Skeletal muscle satellite cell (primary cell): ENCODE data around the gene NFKB2.

Experiments used
- H3K27me3 ChIP-seq: 2 replicates; pipeline ENCODE4 v1.7.0; 2013; ENCODE audit warnings: low read length; ENCODE audit not compliant: control insufficient read depth, insufficient read depth
- H3K36me3 ChIP-seq: 2 replicates; pipeline ENCODE4 v1.7.0; 2013; ENCODE audit warnings: mild to moderate bottlenecking, control low read depth, low read length; ENCODE audit not compliant: insufficient read depth
- H3K4me1 ChIP-seq: 2 replicates; pipeline ENCODE4 v1.7.0; 2013; ENCODE audit warnings: low read length; ENCODE audit not compliant: control insufficient read depth, insufficient read depth
- H3K4me2 ChIP-seq: 2 replicates; pipeline ENCODE4 v1.7.0; 2013; ENCODE audit warnings: mild to moderate bottlenecking, low read length
- H3K4me3 ChIP-seq: 2 replicates; pipeline ENCODE4 v1.7.0; 2013; ENCODE audit warnings: low read length
- H3K9ac ChIP-seq: 2 replicates; pipeline ENCODE4 v1.7.0; 2013; ENCODE audit warnings: mild to moderate bottlenecking, low read depth, low read length, moderate library complexity
- H3K9me3 ChIP-seq: replicated peaks from 2 replicates; pipeline ENCODE4 v1.7.0; 2013; ENCODE audit warnings: mild to moderate bottlenecking, control low read depth, low read length

NFKB2 gene

DNA sequence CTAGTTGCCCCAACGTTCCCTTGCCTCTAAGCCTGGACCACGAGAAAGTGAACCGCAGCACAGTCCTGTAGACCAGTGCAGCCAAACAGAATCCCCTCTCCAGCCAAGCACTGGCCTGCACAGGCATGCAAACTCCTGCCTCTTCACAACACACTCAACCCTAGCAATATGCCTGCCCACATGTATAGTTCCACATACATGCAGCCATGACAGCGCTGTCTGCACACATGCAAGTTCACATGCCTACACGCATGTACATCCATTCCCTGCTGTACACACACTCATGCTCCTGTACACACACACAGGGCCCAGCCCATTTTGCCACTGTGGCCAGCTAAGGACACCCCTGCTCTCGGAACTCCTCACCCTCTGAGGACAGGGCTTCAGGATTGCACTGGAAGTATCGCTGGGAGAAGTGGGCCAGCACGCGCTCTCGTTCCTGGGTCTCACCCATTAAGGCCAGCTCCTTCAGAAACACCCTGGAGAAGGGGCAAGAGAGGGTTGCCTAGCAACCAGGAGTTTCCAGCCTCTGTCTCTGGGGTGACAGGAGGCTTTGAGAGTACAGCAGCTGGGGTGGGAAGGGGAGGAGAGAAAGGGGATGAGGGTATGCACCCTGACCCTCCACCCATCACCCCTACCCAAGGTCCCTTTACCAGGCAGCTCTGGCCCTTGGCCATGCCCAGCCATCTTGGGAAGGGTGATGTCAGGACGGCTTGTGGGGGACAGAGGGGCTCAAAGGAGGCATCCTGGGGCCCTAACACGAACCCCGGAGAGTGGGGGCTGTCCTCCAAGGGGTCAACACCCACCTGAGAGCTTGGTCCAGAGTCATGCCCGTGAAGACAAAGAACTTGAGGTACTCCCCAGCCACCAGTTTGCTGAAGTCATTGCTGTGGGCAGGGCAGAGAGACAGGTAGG is 16.1 kb downstream of the NFKB2 start:
- Histone ChIP-seq H3K4me1 (peaks cover 12% of the 10 kb centered on the region), H3K27me3 (peaks cover 86% of the 10 kb centered on the region)

DNA sequence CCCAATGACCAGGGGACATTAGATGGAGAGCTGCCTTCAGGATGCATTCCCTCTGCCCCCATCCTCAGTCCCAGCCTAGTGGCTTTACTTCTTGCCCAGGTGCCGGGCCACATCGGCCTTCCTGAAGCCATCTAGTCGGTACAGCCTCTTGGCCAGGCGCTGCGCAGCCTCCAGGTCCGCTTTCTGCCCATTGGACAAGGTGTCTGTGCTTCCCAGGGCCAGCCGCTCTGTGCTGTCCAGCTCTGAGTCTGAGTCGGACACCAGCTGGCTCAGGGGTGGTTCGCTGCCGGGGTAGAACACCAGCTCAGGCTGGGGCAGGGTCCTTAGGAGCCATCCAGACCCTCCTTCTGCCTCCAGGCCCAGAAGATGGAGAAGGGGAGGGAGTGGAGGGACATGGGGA is 16.8 kb downstream of the NFKB2 start:
- Histone ChIP-seq H3K4me2 (no peak overlapping the region), H3K9me3 (no peaks in the 10 kb centered on the region), H3K36me3 (no peaks in the 10 kb centered on the region), H3K27me3 (peaks cover 86% of the 10 kb centered on the region), H3K4me3 (no peak overlapping the region), H3K9ac (no peak overlapping the region), H3K4me1 (peaks cover 12% of the 10 kb centered on the region)

More for the DNA sequence above, 16.1 kb downstream of the NFKB2 start:
- H3K9me3 ChIP-seq: no peaks in the 10 kb centered on the region
- H3K36me3 ChIP-seq: no peaks in the 10 kb centered on the region
- no peak overlapping the region for H3K4me2 ChIP-seq
- no peak overlapping the region for H3K9ac ChIP-seq
- no peak overlapping the region for H3K4me3 ChIP-seq

DNA sequence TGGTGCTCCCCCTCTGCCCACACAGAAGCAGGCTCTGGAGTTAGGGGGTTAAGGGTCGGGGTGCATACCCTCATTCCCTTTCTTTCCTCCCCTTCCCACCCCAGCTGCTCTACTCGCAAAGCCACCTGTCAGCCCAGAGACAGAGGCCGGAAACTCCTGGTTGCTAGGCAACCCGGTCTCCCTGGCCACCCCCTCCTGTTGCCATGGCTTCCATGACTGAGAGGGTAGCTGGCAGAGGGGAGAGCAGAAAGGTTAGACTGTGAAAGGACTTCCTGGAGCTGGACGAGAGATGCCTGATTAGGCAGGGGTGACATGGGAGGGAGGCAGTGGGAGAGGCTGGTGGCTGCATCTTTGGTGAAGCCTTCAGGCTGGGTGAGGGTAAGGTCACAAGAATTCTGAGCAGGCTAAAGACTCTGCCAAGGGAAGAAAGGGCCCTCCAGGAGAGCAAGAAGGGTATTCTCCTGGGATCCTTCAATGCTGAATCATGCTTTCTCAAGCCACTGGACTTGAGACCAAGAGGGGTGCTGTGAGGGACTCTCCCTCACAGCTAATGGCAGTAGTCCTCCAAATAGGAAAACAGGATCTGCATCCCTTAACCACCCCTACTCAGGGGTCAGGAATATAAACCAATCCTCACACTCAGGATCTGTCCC is 17.7 kb downstream of the NFKB2 start:
- Histone ChIP-seq H3K4me2 (no peak overlapping the region), H3K9ac (no peak overlapping the region), H3K36me3 (no peaks in the 10 kb centered on the region), H3K4me3 (no peak overlapping the region), H3K9me3 (no peaks in the 10 kb centered on the region), H3K4me1 (peaks cover 12% of the 10 kb centered on the region), H3K27me3 (peaks cover 83% of the 10 kb centered on the region)

DNA sequence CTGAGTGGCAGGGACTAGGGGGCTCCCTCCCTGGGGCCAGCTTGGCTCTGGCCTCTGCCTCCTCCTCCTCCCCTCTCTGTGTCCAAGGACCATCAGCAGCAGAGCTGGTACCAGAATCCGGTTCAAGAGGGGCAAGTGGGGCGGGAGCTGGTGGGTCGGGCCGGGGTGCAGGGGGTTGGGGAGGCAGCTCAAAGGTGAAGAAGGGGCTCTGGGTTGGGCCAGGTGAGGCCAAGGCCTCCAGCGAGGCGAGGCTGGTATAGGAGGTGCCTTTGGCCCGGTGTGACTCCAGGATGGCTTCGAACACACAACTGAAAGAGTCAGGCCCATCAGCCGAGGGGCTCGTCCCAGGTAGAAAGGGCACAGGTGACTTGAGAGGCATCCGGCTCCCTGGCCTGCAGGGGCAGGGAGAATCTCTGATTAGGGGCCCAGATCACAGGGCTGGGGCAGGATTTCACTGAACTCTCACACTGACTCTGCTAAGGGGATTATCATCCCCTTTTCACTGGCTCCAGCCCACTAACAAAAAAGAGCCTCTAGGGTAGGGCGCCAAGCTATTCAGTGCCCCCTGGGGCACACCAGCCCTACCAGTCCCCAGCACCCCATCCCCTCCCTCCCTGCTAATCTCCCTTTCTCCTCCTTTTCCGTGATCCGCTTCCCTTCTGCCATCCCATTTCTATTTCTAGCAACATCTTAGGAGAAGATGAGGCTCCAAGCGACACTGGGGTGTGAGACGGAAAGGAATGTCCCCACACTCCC is 18.5 kb downstream of the NFKB2 start:
- H3K9me3 ChIP-seq: no peaks in the 10 kb centered on the region
- H3K9ac ChIP-seq: no peak overlapping the region
- no peak overlapping the region for H3K4me3 ChIP-seq
- peaks cover 82% of the 10 kb centered on the region for H3K27me3 ChIP-seq
- H3K36me3 ChIP-seq: no peaks in the 10 kb centered on the region
- peaks cover 8% of the 10 kb centered on the region for H3K4me1 ChIP-seq
- H3K4me2 ChIP-seq: no peak overlapping the region

DNA sequence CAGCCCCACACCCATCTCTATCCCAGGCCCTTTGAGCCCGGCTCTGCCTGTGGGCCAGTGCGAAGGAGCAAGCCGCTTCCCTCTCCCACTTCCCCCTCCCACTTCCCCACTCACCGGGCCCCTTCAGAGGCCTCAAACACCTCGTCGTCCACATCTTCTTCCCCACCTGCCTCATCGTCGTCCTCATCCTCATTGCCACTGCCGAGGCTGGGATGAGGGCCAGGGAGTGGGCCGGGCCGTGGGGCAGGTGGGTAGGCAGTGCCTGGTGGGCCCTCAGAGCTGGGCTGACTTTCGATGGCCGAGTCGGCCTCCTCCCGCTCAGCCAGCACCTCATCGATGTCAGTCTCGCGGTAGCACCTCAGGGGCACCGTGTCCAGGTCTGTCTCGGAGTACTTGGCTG is 19.2 kb downstream of the NFKB2 start:
- Histone ChIP-seq H3K27me3 (peaks cover 79% of the 10 kb centered on the region), H3K4me1 (peaks cover 6% of the 10 kb centered on the region)

DNA sequence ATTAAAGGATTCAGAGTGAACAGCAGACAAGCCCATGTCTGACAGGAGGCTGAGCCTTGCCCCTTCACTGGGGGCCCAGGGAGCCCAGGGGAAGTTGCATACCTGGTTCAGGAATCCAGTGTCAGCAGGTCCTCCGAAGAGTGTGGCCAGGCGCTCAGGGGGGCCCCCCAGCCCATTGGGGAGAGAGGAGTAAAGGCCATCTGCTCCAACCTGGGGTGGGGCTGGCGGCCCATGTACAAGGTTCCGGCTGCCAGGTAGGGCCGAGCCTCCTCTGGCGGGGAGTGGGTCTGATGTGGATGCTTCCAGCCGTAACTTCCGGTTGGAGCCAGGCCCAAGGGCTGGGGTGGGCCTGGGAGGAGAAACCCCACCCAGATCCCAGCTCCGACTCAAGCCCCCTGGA is 20.8 kb downstream of the NFKB2 start:
- Histone ChIP-seq H3K4me3 (no peak overlapping the region), H3K27me3 (peaks cover 64% of the 10 kb centered on the region), H3K36me3 (no peaks in the 10 kb centered on the region), H3K9me3 (no peaks in the 10 kb centered on the region), H3K4me1 (peaks cover 8% of the 10 kb centered on the region), H3K9ac (no peak overlapping the region), H3K4me2 (no peak overlapping the region)

More for the DNA sequence above, 19.2 kb downstream of the NFKB2 start:
- no peaks in the 10 kb centered on the region for H3K9me3 ChIP-seq
- H3K4me3 ChIP-seq: no peak overlapping the region
- H3K4me2 ChIP-seq: no peak overlapping the region
- H3K9ac ChIP-seq: no peak overlapping the region
- H3K36me3 ChIP-seq: no peaks in the 10 kb centered on the region

DNA sequence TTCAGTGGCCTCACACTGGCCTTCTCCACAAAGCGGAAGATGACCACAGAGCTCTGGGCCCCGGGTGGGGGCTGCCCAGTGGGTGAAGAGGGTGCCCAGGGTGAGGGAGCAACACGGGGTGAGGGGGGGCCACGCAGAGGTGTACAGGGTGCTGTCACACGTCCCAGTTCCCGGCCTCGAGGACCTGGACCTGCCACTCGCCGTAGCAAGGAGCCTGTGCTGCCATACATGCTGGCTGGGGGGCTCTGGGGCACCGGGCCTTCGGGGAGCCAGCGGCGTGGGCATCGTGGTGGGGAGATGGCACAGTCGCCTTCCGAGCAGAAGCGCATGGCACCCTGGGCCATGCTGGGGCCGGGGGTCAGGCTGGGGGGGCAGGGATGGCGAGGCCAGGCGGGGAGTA is 21.2 kb downstream of the NFKB2 start:
- H3K4me1 ChIP-seq: peaks cover 8% of the 10 kb centered on the region
- no peak overlapping the region for H3K4me2 ChIP-seq
- no peaks in the 10 kb centered on the region for H3K36me3 ChIP-seq
- no peak overlapping the region for H3K4me3 ChIP-seq
- H3K9me3 ChIP-seq: no peaks in the 10 kb centered on the region
- H3K27me3 ChIP-seq: peaks cover 60% of the 10 kb centered on the region
- H3K9ac ChIP-seq: no peak overlapping the region

DNA sequence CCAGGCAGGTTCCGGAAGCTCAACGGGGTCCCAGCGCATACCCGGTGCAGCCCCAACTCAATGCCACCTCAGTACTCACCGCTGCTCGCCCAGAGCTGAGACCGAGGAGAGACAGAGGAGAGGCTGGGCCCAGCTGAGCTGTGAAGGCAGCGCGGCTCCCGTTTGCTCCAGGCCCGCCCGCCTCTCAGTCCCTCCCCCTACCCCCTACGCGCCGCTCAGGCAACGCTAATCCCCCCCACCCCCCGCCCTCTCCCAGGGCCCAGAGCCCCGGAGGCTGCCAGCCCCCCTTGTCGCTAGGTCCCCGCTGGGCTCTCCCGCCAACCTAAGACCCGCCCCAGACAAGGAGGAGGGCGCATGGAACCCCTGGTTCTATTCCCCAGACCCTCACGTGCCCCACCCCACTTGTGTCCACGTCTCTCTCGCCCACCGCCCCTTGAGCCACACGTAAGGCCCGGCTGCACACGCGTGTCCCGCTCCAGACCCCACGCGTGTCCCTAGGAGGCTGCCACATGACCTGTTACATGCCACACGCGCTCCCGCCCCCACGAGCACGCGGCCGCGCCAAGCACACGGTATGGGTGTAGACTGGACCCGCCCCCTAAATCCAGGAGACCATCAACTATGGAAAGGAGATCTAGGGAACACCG is 23.2 kb downstream of the NFKB2 start, which contains the start of gene PSD:
Gene PSD, minus strand, starts transcription at position 164 of the 647 bp plus-strand sequence. CDS start 1,747 bp downstream, outside the sequence.
- peaks cover 40% of the 10 kb centered on the region for H3K27me3 ChIP-seq
- H3K9ac ChIP-seq: no peak within 1 kb of the TSS

DNA sequence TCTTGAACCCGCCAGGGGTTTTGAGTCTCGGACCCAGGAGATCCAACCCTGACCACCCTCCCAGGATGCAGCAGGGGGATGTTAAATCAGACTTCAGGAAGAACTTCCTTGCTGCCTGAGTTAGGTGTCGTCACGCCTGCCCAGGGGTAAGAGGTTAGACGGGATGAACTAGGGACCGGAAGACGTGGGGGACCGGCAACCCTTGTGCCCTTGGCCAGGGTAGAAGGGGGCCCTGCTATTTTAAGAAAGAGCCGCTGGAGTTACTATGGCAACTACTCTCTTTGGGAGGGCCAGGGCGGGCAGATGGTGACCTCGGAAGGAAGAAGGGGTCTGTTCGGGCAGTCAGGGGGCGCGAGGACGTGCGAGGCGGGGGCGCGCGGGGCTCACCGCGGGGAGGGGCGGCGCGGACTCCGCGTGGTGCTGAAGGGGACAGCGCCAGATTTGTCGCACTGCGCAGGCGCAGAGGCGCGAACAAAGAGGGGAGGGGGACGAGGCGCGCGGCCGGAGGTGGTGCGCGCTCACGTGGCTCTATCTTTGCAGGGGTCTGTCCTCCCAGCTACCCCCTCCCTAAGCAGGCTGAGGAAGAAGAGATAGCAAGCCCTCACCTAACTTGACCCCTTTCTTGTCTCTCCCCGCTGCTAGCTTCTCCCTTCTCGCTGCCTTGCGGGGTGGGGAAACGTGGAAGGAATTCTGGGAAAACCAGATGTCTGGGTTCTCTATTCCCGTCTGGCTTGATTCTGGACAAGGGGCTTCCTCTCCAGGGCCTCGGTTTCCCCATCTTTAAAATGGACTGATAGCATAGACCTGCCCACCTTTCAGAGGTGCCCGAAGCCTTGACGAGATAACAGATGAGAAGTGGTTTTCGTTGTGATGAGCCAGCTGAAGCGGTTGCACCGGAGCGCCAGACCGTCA is 24.0 kb downstream of the NFKB2 start:
- H3K4me3 ChIP-seq: peak overlapping the region; percentile 94
- H3K36me3 ChIP-seq: peaks cover 18% of the 10 kb centered on the region
- H3K9ac ChIP-seq: no peak overlapping the region
- peaks cover 33% of the 10 kb centered on the region for H3K27me3 ChIP-seq
- peak overlapping the region; percentile 98 for H3K4me2 ChIP-seq
- H3K9me3 ChIP-seq: no peaks in the 10 kb centered on the region
- H3K4me1 ChIP-seq: peaks cover 21% of the 10 kb centered on the region

More for the DNA sequence above, 23.2 kb downstream of the NFKB2 start, which contains the start of gene PSD:
- H3K4me2 ChIP-seq: peak within 1 kb of the TSS; percentile 98
- H3K4me3 ChIP-seq: peak within 1 kb of the TSS; percentile 94
- H3K9me3 ChIP-seq: no peaks in the 10 kb centered on the region
- peaks cover 11% of the 10 kb centered on the region for H3K36me3 ChIP-seq
- H3K4me1 ChIP-seq: peaks cover 21% of the 10 kb centered on the region

DNA sequence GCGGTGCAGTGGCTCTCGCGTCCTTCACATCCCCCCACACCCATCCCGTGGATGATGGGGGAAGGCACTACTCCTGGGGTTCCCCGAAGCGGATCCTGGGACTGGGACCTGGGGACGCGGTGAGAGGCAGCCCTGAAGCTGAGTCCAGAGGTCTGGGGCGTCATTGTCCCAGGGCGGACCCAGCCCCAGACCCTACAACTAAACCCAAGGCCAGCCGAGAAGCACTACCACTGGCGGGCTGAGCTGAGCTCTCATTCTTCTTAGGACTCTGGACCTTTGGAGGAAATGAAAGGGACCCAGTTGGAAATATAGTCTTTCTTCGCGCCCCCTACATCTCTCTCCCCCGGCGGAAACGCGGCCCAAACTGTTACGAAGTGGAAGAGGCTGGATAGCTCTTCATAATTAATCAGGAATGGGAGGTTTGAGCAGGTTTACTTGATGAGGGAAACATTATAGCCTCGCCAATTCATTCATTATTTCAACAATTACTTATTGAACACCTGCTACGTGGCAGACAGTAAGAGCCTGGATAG is 24.7 kb downstream of the NFKB2 start:
- Histone ChIP-seq H3K4me1 (peaks cover 21% of the 10 kb centered on the region), H3K36me3 (peaks cover 20% of the 10 kb centered on the region), H3K4me3 (peak overlapping the region; percentile 94), H3K9ac (peak overlapping the region; percentile 82), H3K4me2 (peak overlapping the region; percentile 98), H3K27me3 (peaks cover 26% of the 10 kb centered on the region), H3K9me3 (no peaks in the 10 kb centered on the region)
